ENCODE measurements around the gene FAIM2.

FAIM2 gene

DNA sequence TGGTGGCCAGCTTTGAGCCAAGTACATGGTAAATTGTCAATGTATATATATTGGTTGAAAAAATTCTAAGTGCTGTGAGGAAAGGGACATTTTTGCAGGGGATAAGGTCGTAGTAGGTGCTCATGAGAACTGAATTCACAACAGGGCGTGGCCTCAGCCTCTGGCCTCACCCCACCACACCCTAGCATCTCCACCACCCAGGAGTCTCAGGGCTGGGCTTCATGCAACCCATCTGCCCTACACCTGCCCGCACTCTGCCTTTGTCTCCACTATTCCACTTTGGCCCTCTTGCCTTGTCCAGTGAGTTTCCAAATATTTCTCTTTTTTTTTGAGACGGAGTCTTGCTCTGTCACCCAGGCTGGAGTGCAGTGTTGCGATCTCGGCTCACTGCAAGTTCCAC is 24.8 kb upstream of the FAIM2 start:
- no peak for DNase-seq
- TF ChIP-seq, protein P1, sequence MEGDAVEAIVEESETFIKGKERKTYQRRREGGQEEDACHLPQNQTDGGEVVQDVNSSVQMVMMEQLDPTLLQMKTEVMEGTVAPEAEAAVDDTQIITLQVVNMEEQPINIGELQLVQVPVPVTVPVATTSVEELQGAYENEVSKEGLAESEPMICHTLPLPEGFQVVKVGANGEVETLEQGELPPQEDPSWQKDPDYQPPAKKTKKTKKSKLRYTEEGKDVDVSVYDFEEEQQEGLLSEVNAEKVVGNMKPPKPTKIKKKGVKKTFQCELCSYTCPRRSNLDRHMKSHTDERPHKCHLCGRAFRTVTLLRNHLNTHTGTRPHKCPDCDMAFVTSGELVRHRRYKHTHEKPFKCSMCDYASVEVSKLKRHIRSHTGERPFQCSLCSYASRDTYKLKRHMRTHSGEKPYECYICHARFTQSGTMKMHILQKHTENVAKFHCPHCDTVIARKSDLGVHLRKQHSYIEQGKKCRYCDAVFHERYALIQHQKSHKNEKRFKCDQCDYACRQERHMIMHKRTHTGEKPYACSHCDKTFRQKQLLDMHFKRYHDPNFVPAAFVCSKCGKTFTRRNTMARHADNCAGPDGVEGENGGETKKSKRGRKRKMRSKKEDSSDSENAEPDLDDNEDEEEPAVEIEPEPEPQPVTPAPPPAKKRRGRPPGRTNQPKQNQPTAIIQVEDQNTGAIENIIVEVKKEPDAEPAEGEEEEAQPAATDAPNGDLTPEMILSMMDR (IDR thresholded peaks at IDR 0.05; ENCODE audit: low read depth, low read length), result no peak
- Histone ChIP-seq H3K4me1 (no peaks in the 10 kb centered on the region), H3K4me3 (ENCODE audit: low read depth, low read length) (no peak overlapping the region), H3K27me3 (no peaks in the 10 kb centered on the region), H3K9me3 (no peaks in the 10 kb centered on the region), H3K36me3 (no peaks in the 10 kb centered on the region; the same call in 1 of the 2 replicates)

DNA sequence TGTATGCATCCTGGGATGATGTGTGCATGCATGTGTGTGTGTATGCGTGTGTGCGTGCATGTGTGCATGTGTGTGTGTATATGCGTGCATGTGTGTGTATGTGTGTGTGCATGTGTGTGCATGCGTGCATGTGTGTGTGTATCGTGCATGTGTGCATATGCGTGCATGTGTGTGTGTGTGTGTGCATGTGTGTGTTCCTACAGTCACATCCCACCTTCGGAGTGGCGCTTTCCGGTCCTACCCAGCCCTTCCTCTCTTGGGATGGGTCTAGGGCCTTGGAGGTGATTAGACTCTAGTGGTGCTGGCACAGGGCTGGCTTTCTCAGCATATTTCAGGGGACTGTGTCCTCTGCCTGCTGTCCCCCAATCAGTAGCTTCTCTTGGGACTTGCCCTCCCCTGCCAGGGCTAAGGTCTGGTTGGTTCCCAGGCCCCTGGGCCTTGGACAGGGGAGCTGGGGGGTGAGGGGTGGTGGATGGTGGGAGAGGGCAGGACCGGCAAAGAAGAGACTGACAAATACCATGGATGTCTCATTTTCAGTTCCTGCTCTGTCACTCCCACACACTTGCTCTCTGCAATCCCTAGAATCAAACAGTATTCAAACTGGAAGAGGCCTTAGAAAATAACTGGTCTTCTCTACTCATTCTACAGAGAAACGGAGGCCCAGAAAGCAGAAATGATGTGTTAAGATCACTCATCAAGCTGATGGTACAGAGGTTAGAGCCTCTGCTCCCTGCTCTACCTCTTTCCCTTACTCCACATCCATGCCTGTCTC is 21.9 kb upstream of the FAIM2 start:
- DNase-seq, result no peak
- H3K27me3 ChIP-seq, result no peaks in the 10 kb centered on the region
- TF ChIP-seq, protein P1 (IDR thresholded peaks at IDR 0.05; ENCODE audit: low read depth, low read length), result no peak
- no peak overlapping the region for H3K4me3 ChIP-seq (ENCODE audit: low read depth, low read length)
- H3K9me3 ChIP-seq, result no peaks in the 10 kb centered on the region
- H3K4me1 ChIP-seq, result no peaks in the 10 kb centered on the region
- H3K36me3 ChIP-seq, result no peaks in the 10 kb centered on the region

DNA sequence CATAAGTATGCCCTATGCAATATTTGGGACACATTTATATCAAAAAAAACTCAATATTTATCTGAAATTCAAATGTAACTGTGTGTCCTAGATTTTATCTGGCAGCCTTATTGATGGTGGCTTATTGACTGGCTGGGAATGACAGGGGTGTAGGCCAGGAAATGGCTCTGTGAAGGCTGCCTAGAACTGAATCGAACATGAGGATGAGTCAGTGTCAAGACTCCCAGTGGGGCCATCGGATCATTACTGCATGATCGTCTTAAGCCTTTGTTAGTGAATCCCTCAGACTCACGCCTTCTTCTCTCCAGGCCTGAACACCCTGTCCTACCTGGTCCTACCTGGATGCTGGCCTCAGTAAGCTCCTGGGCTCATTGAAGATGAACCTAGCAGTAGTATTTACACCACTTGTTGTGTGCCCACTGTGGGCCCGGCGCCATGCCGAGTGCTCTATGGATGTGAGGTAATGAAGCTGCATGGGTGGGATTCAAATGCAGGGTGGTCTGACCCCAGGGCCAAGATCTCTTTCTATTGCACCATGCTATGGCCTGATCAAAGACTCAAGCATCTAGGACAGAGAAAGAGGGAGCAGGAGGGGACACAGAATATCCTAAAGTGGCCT is 21.0 kb upstream of the FAIM2 start:
- H3K9me3 ChIP-seq, result no peaks in the 10 kb centered on the region
- H3K4me1 ChIP-seq, result no peaks in the 10 kb centered on the region
- no peaks in the 10 kb centered on the region for H3K27me3 ChIP-seq
- no peak overlapping the region for H3K4me3 ChIP-seq (ENCODE audit: low read depth, low read length)
- no peak for DNase-seq
- TF ChIP-seq, protein P1 (IDR thresholded peaks at IDR 0.05; ENCODE audit: low read depth, low read length), result no peak
- no peaks in the 10 kb centered on the region for H3K36me3 ChIP-seq

DNA sequence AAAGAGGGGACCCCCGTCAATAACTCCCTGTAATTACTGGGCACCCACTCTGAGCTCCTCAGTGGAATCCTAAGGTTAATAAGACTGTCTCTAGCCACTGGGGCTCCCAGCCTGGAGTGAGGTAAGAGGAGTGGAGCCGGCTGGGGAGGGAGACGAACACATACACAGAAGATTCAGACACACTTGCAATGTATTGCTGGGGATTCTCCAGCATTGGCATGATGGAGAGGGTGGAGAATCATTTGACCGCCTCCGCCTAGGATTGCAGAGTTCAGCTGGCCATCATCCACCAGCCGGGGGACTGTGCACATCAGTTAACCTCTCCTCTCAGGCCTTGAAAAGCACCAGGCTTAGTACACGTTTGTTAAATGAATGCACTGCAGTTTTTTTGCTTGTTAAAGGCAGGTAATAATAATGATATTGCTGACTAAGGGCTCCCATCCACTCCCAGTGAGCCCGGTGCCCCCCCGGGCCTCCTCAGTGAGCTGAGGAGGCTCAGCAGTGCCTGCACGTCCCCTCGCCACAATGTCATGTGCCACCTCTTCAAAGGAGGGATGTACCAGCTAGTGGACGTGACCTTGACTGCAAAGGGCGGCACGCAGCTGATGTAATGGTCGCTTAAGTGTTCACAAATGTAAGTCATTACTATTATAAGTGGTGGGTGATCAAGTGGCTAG is 20.3 kb upstream of the FAIM2 start:
- Histone ChIP-seq H3K27me3 (no peaks in the 10 kb centered on the region), H3K36me3 (no peaks in the 10 kb centered on the region), H3K9me3 (no peaks in the 10 kb centered on the region), H3K4me1 (no peaks in the 10 kb centered on the region), H3K4me3 (ENCODE audit: low read depth, low read length) (no peak overlapping the region)
- DNase-seq, result no peak
- TF ChIP-seq, protein P1 (IDR thresholded peaks at IDR 0.05; ENCODE audit: low read depth, low read length), result no peak

DNA sequence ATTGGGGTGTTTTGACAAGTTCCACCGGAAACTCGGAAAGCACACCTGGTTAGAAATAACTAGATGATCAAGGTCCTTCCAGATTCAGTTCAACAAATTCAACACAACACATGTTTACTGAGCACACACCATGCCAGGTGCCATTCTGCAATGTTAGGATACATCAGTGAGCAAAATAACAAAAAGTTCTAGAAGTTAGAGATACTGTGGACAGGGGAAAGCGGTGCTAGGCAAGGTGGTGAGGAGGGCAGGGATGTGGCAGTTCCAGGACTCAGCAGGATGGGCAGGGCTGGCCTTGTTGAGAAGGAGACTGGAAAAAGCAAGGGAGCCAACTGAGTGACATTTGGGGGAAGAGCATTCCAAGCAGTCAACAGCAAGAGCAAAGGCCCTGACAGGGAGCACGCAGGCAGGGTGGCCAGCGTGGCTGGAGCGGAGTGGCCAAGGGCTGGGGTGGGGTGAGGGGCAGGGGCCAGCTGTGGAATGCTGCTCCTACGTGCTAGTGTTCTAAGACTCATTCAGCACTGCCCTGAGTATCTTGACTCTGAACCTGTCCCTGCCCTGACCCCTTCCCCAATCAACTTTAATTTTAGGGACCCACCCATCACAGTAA is 19.4 kb upstream of the FAIM2 start:
- H3K4me3 ChIP-seq (ENCODE audit: low read depth, low read length), result no peak overlapping the region
- H3K27me3 ChIP-seq, result no peaks in the 10 kb centered on the region
- H3K36me3 ChIP-seq, result no peaks in the 10 kb centered on the region
- no peaks in the 10 kb centered on the region for H3K9me3 ChIP-seq
- no peaks in the 10 kb centered on the region for H3K4me1 ChIP-seq
- no peak for DNase-seq
- TF ChIP-seq, protein P1 (IDR thresholded peaks at IDR 0.05; ENCODE audit: low read depth, low read length), result no peak
